NCI-H2081 (cell line): Measurements from ENCODE around the gene PRR14.

ENCODE experiments used
- DNase-seq, 2 experiments: peaks; one replicate each; lab custom pipeline; 2025; lab: John Stamatoyannopoulos, UW

PRR14 gene

DNA sequence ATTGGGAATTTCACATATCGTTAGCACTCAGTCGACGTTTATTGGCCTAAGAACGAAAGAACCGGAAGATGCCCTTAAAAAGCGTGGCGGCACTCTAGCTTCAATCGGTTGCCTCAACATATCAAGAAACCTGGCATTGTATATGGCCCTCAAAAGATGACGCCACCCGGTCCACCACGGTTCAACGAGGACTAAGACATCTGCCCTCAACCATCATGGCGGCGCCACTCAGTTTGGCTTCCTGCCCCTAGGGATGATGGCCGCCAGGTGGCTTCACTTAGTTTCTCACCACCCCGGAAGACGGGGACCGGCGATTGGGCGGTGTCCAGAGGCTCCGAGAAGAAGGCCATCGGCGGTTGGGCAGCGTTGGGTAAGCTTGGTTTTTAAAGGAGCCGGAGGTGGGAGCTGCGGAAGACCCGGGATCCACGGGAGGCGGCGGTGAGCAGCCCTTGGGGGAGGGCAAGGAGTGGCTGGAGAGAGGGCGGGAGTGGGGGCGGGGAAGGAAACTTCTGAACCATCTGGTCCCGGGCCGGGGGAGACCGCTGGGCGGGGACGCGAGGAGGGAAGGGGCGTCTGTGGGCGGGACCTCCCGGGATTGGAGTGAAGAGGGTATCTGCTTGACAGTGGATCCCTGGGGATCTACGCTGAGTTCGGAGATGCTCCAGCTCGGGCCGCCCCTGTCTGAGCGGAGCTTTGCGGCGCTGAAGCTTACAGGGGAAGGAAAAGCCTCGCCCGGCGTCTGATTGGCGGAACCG lies at the start of gene PRR14:
PRR14 (plus strand) TSS at position 592 of the 755 bp plus-strand sequence. CDS start 686 bp downstream, outside the sequence.
- DNase-seq = peak; percentile 96 to 97

DNA sequence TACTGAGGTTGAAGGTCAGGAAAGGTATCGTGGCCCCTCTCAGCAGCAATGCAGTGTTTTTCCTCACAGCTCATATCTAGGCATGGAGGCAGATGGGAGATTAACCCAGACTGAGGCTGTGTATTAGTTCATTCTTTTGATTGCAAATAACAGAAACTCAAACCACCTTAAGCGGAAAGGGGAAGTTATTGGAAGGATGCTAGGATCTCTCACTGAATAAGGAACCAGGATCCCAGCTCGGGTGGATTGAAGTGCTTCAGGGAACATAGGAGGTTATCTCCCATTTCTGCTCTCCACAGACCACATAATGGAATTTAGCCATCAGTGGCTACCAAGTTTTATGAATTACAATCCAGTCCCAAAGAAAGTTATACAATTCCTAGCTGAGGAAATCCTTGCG lies 48.8 kb upstream of the PRR14 start:
- no peak for DNase-seq

DNA sequence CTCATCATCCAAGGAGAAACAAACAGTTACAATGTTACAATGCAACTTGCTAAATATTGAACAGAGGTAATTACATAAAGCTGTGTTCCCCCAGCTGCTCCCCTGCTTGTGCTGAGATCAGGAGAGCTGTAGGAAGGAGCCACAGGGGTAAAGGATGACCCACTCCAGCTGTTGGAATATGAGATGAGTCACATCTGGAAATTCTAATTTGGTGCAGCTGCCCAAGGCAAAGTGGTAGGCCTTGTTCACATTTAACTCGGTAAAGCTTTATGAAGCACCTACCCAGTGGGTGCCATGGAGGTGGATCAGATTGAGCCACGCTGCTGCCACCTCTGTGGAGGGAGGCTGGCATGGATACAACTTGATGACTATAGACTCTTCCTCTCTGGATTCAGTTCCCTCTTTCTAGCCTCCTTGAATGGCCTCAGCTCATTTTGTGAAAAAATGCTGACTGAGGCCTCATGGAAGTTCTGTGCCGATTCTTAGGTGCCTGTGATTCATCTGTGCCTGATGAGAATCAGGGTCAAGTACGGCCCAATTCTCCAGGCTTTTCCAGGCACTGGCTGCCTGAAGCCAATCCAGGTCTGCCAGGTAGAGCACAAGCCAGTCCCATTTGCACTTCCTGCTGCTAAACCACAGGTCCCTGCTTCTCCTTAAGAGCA lies 48.0 kb upstream of the PRR14 start:
- DNase-seq = no peak

DNA sequence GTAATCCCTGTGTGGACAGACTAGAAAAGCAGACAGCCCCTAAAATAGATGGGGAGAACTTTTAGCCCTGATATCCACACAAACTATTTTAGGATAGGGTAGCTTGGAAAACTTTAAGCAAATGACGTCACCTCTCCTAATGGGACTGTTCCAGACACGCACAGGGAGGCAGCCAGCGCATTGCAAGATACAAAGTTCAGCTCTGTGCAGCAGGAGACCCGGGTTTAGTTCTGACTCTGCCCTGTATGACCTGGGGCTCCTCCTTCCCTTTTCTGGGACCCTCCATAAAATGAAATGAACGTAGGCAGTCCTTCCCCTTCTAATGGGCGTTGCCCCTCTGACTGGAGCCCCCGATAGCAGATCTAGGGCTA lies 46.8 kb upstream of the PRR14 start:
- DNase-seq = no peak

DNA sequence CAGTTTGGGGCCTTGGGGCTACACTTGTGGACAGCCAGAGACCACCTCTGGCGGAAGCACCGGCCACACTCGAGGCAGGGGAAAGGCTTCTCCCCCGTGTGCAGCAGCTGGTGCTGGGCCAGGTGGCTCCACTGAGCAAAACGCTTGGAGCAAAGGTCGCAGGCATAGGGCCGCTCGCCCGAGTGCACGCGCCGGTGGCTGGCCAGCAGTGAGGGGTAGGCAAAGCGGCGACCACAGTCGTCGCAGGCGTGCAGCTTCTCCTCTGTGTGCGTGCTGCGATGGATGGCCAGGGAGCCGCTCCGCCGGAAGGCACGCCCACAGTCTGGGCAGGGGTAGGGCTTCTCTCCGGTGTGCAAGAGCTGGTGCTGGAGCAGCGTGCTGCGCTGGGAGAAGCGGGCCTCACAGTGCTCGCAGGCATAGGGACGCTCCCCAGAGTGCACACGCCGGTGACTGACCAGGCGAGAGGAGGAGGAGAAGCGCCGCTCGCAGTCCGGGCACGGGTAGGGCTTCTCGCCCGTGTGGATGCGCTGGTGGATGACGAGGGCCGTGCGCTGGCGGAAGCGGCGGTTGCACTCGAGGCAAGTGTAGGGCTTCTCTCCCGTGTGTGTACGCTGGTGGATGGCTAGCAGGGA lies 46.3 kb upstream of the PRR14 start:
- DNase-seq = no peak

DNA sequence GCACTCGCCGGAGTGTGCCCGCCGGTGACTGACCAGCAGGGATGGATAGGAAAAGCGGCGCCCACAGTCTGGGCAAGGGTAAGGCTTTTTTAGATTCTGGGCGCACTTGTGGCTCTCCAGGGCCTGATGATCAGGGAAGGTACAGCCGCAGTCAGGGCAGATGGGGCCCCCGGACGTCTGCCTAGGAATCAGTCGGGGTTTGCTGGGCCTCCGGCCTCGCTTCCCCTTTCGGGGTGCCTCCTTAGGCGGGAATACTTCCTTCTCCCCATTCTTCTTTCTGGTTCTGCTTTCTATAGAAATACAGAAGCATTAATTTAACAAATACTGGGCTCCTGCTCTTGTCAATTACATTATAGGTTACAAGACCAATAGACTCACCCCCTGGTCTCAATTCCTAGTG lies 45.6 kb upstream of the PRR14 start:
- DNase-seq = no peak

DNA sequence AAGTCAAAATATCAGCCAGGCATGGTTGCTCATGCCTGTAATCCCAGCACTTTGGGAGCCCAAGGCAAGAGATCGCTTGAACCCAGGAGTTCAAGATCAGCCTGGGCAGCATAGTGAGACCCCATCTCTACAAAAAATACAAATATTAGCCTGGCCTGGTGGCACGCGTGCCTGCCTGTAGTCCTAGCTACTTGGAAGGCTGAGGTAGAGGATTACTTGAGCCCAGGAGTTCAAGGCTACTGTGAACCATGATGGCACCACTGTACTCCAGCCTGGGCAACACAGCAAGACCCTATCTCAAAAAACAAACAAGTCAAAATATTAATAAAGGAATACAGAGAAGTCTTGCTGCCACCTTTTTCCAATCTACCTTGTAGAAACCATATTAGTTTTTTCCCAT lies 44.8 kb upstream of the PRR14 start:
- no peak for DNase-seq

DNA sequence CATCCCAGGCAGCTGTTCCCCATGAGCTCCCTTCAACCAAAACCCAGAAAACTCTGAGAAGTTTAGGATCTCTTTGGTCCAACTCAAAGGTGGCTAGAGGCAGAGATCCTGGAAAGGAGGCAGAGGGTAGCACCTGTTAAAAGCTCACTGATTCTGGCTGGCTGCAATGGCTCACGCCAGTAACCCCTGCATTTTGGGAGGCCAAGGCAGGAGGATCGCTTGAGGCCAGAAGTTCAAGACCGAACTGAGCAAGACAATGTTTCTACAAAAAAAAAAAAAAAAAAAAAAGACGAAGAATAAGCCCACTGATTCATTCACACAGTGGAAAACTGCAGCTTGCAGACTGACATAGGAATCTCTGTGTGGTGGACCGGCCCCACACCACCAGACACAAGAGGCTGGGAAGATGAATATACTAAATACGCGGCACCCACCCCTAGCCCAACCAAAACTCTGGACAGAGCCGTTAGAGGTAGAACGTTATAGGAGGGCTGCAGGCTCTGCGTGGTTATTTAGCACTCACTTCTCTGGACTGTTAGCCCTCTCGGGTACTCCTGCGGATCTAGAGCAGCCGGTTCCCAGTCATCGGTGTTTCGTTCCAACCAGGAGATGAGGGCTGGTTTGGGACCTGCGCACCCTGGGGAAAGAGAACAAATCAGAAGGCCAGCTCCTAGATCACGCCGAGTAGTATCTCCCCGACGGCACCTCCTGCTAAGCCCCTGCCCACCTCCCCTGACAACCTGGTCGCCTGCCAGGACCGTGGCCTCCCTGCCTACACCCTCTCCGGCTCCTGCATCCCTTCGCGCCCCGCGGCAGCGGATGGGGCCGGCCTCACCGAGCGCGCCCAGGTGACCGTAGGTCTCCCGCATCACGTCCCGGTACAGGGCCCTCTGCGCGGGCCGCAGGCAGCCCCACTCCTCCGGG lies 41.5 kb upstream of the PRR14 start:
- peak; percentile 17 to 37 for DNase-seq

DNA sequence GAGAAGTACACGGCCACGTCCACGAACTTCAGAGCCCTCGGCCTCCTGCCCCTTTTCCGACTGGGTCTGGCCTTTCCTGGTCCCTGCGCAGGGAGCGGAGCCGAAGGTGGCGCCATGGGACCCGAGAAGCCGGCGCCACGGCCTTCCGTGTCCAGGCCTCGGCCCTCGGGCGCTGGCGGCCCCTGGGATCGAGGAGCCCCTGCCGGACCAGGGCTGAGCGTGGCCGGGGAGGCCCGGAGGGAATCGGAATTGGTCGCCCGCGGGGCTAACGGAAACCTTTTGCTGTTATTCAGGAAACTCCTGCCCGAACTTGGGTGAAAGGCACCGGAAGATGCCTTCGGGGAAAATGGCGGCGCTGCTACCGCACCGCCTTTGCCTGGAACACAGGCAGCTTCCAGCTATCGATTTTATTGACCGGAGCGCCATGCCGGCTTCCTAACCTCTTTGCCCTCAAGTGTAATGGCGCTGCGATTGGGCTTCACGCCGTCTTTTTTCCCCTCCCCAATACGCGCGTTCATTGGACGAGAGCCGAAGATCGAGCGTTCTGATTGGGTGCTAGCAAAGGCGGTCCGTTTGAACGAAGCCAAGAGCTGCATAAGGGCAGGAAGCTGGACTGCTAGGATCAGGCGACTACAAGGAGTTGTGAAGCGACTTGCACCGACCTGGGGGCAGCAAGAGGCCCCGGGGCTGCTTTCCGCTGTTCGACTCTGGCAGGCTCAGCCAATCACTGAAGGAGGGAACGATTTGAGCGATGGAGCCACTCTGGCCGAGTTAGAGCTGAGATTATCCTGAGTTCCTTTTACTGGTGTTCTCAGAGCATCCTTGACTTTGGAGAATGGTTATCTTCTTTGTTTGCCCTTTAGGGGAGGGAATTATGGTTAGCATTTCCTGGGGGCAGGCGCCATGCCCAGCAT lies 40.6 kb upstream of the PRR14 start, which contains the start of gene ZNF689:
ZNF689 (minus strand) TSS at position 464 of the 914 bp plus-strand sequence; CDS start at position 116, 348 bp downstream.
- peak; percentile 88 to 95 for DNase-seq

DNA sequence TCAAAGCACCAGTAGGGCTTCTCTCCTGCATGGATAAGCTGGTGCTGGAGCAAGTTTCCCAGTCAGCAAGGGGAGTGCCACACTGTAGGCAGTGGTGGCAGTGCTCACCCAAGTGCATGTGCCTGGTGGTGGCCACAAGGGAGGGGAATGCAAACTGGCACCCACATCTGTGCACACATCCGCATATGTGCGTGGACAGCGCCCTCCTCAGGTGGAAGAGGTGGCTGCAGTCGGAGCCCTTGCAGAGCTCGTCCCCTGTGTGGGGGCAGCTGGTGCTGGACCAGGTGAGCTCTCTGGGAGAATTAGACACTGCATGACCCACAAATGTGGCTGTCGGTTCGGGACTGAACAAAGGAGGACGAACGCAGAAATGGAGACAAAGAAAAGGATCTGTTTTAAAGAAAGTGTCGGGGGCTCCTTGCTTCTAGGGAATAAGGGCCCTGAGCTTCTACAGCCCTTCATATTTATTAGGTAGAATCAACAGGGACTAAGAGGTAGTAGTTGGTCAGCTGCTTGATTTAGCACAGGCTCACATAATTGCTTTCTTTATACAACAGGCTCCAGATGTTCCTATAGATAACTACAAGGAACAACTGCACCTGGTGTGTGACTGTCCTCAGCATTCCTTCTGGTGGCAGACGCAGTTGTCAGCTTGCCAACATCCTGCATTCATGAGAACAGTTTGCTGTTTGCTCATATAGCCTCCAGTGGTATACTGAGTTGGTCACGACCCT lies 35.2 kb upstream of the PRR14 start:
- DNase-seq = peak; percentile 44 to 83

DNA sequence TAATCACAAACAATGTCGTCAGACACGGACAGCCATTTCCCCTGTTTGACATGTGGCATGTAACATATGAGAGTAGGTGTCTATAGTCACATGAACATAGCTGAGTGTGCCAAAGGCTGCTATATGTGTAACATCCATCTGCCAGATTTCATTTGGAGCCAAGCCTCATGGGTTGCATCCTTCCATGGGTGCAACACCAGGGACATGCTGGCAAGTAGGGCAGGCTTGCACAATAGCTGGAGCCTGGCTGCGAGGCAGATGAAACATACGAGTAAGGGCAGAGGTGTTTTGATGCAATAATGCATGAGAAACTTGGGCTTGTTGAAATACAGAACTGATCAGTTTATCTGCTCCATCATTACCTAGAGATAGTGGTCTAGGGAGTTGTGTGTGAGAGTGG lies 31.6 kb upstream of the PRR14 start:
- no peak for DNase-seq

DNA sequence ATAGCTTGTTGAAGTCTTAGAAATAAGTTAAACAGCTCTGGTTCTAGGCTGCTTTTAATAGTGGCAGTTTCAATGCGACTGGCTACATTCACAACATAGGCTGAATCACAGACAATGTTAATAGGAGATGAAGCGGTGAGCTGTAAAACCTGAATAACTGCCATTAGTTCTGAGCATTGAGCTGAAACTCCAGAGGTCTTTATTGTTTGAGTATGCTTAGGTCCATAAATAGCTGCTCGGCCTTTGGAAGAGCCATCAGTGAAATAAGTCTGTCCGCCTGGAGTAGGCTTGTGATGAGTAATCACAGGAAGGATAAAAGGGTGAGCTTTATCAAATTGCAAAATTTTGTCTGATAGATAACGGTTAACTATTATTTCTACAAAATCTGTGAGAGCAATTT lies 31.1 kb upstream of the PRR14 start:
- no peak for DNase-seq

DNA sequence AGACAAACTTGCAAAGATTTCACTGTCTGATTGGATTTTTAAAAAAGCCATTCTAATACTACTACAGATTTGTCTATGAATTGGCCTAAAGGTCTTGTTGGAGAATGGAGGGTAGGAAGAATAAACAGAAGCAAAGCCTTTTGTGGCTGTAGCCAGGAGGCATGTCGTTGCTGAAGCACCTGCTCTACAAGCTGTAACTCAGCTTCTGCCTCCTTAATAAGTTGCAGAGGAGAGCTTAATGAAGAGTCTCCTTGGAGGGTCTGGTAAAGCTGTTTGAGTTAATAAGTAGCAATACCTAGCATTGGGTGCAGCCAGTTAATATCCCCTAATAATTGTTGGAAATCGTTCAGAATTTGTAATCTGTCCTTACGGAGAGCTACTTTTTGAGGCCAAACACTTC lies 30.6 kb upstream of the PRR14 start:
- DNase-seq = no peak

DNA sequence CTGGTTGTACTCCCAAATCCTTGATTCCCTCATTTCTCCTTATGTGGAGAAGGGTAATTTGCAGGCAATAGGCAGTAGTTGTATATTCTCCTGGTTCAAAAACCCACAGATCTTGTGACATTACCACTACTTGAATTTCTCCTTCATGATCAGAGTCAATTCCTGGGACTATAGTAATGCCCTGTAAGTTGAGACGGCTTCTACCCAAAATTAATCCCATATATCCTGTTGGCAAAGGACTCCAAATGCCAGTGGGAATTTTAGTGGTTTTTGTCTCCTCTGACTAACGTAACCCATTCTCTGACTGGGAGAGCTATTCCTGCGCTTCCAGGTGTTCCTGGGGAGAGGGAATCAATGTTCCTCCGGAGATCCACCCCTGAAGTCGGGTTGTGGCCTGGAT lies 29.0 kb upstream of the PRR14 start:
- DNase-seq = no peak

DNA sequence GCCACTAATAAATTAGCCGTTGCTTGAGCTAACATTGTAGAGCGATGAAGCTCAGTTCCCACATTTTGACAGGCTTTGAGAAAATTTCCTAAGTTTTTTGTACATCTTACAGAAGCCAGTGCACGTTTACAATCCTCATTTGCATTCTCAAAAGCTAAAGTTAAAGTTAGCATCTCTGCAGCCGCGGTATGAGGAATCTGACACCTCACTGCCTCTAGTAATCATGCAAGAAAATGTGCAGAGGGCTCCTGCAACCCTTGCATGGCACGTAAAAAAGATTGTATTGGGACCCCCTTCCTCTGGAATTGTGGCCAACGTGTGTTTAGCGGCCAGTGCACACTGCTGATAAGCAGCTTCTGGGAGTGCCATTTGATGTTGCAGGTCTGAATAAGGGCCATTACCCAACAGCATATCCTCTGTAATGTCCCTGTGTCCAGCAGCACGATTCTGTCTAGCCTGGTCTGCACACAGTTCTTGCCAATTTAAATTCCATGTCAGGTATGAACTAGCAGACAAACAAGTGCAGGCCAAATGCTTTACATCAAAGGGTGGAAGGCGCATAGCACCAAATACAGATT lies 28.2 kb upstream of the PRR14 start:
- no peak for DNase-seq

DNA sequence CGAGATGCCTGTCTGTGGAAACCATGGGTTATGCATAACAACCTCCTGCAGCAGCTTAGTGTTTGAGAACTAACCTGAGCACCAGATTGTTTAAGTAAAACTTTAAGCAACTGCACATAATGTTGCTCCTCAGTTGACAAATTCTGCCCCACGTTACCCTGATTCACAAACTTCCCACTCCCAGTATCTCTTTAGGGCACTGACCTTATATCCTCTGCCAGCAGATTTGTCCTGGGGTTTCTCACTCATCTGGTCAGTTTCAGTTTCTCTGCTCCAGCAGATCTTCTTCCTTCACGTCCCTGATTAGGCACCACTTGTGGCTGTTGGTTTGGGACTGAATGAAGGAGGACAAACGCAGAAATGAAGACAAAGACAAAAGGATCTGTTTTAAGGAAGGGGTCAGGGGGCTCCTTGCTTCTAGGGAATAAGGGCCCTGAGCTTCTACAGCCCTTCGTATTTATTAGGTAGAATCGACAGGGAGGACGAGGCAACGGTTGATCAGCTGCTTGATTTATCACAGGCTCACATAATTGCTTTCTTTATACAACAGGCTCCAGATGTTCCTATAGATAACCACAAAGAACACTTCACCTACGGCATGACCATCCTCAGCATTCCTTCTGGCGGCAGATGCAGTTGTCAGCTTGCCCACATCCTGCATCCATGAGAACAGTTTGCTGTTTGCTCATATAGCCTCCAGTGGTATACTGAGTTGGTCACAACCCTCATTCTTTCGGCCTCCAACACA lies 27.1 kb upstream of the PRR14 start:
- no peak for DNase-seq

DNA sequence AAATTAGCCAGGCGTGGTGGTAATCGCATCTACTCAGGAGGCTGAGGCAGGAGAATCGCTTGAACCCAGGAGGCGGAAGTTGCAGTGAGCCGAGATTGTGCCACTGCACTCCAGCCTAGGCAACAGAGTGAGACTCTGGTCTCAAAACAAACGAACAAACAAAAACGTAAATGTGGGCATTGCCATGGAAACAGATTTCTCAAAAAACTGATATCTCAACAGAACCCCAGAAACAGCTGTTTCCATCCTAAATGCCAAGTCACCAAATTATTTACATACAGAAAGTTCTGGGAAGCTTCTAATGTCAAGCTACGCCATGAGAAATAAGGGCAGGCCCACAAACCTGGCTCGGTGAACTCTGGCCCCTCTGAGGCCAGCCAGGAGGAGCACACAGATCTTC lies 24.5 kb upstream of the PRR14 start:
- DNase-seq = no peak

DNA sequence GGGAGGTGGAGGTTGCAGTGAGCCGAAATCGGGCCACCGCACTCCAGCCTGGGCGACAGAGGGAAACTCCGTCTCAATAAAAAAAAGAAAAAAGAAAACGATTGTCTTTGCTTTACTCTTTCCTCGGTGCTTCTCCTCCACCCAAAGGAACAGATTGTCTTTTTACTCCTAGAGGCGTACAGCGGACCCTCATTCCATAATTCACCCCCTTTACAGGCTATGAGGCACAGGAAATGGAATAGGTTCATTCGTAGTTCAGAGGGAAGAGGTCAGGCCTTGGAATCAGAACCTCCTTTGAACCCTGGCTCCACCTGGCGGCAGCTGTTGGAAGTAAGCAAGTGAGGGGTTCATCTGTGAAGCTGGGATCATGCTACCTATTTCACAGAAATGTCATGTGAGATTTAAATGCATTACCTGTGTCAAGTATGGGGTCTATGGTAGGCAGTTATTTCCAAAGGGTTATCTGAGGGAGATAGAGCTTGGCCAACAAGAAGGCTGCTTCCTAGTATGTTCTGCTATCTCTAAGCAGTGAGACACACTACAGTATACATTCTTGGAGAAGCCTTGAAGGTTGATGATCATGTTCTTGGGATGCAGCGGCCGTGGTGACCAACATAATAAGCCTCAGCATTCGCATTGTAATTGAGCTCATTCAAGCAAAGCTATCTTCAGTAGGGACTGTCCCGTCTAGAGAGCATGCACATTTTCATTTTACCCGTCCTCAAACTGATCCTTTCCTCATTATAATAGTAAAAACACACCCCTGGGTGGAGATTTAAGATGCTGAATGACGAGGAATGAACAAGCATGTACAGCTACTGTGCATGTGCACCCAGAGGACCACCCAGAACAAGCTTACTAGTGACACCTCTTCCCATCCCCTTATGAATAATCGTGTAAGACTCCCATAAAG lies 21.9 kb upstream of the PRR14 start:
- peak; percentile 45 to 76 for DNase-seq
